HepG2 (cell line): ENCODE measurements around the gene TAPBP. TPM values are rescaled to one million over a fixed set of nuclear protein-coding genes. Genes with fewer than 3 reads are reported as not detected.

Experiments used
- NAIF1 ChIP-seq: sonication (generic); formaldehyde crosslinking; IDR thresholded peaks from 2 replicates; pipeline ENCODE4 v1.5.0; 2020; ENCODE audit warnings: mild to moderate bottlenecking, missing genetic modification reagents, borderline replicate concordance
- NBN ChIP-seq: fragments of 450-650 bp; conservative IDR thresholded peaks from 2 replicates; pipeline ENCODE4 v1.6.1; 2017
- ZNF263 ChIP-seq: sonication (generic); formaldehyde crosslinking; IDR thresholded peaks from 2 replicates; pipeline ENCODE4 v1.4.0; 2020; ENCODE audit warnings: missing genetic modification reagents
- polyA plus RNA-seq, 8 experiments: library from polyadenylated mRNA; depleted of rRNA in 3 of 8; stranded (reverse) in 7 of 8; unstranded in 1 of 8; fragments of >200 nt; fragmentation: Illumina TruSeq in 4 of 8; extraction: Trizol in 4 of 8; gene quantifications; 2 replicates each; pipeline versions ENCODE4 v1.2.1 to v1.2.3, GENCODE V29; 2011 to 2016; ENCODE audit warnings: low read depth in 4 of 8, missing spikeins in 1 of 8, mixed read lengths in 1 of 8; ENCODE audit not compliant: insufficient read depth in 1 of 8
- total RNA-seq, 5 experiments: library from RNA; depleted of rRNA; stranded (reverse); fragments of >200 nt; fragmentation: Illumina TruSeq; extraction: Trizol; gene quantifications; 2 replicates each; pipeline ENCODE4 v1.2.3, GENCODE V29; 2016; ENCODE audit warnings: low read depth in 1 of 5
- TF ChIP-seq, protein P1 (sequence below), 2 experiments: sonication (generic) in 1 of 2; formaldehyde crosslinking in 1 of 2; IDR thresholded peaks; 2 replicates each; pipeline versions ENCODE4 v1.4.0 to v1.6.1; 2016 to 2020; ENCODE audit warnings: borderline replicate concordance in 1 of 2, low read depth in 1 of 2, mild to moderate bottlenecking in 1 of 2, missing genetic modification reagents in 1 of 2
- TF ChIP-seq, protein P2 (sequence below): sonication (generic); formaldehyde crosslinking; IDR thresholded peaks from 2 replicates; pipeline ENCODE4 v1.4.0; 2020; ENCODE audit warnings: mild to moderate bottlenecking, missing genetic modification reagents
- TF ChIP-seq, protein P3 (sequence below): sonication (generic); formaldehyde crosslinking; IDR thresholded peaks from 2 replicates; pipeline ENCODE4 v1.5.0; 2020; ENCODE audit warnings: mild to moderate bottlenecking, missing genetic modification reagents, borderline replicate concordance
- TF ChIP-seq, protein P4 (sequence below): sonication (generic); formaldehyde crosslinking; IDR thresholded peaks from 2 replicates; pipeline ENCODE4 v1.4.0; 2020; ENCODE audit warnings: missing genetic modification reagents
- TF ChIP-seq, protein P5 (sequence below): sonication (generic); formaldehyde crosslinking; IDR thresholded peaks from 2 replicates; pipeline ENCODE4 v1.5.0; 2020; ENCODE audit warnings: mild to moderate bottlenecking, missing genetic modification reagents, moderate library complexity

TAPBP gene
- total and polyA plus RNA-seq, 2 of the 13 experiments (the other 11 are each of a cell fraction or from before 2014, with no cell fraction given): 27.4 to 32.3 TPM

DNA sequence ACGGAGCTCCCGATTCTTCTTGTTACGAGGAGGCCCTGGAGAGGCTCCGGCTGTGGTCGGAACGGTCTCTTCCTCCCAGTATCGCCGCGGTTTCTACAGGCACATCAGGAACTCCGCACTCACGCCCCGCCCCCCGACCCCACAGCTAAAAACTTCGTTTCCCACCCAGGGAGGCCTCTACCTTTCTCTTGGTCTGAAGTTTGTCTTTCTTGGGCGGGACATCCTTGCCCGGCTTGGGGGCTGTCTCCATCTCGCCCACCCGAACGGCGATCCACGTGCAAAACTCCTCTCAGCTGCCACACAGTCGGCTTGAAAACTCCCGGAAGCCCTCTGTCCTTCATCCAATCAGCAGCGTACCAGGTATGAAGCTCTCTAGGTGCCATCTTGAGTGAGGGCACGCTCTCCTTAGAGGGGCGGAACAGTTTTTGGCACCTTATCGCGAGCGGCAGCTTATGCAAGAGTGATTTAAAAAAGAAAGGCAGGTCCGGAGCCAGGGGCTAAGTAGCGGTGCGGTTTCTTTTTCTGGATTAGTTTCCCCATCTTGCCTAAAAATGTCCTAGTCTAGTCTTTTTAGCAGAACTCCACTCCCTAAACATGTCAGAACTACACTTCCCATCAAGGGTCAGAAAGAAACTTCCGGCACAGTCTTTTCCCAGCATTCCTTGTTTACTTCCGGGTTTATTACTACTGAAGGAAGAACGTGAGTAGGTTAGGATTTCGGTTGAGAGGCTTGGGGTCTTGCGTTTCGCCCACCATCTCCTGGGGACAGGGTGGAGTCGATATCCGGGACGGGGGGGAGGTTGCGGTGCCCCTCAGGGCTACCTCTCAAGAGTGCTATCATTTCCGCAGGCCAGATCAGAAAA, 24.7 kb downstream of the TAPBP start, which contains the start of the genes PFDN6 and WDR46 (continued):
- TF ChIP-seq, protein P1, sequence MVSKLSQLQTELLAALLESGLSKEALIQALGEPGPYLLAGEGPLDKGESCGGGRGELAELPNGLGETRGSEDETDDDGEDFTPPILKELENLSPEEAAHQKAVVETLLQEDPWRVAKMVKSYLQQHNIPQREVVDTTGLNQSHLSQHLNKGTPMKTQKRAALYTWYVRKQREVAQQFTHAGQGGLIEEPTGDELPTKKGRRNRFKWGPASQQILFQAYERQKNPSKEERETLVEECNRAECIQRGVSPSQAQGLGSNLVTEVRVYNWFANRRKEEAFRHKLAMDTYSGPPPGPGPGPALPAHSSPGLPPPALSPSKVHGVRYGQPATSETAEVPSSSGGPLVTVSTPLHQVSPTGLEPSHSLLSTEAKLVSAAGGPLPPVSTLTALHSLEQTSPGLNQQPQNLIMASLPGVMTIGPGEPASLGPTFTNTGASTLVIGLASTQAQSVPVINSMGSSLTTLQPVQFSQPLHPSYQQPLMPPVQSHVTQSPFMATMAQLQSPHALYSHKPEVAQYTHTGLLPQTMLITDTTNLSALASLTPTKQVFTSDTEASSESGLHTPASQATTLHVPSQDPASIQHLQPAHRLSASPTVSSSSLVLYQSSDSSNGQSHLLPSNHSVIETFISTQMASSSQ (IDR thresholded peaks at IDR 0.05; ENCODE audit: low read depth): no peak; the same call in 1 of the 2 replicates
- TF ChIP-seq, protein P1 (CRISPR knock-in tag; IDR thresholded peaks at IDR 0.05; ENCODE audit: borderline replicate concordance): peak; percentile 46; the same call in 1 of the 2 replicates
- no peak for TF ChIP-seq ZNF263 (CRISPR knock-in tag)
- TF ChIP-seq, protein P2, sequence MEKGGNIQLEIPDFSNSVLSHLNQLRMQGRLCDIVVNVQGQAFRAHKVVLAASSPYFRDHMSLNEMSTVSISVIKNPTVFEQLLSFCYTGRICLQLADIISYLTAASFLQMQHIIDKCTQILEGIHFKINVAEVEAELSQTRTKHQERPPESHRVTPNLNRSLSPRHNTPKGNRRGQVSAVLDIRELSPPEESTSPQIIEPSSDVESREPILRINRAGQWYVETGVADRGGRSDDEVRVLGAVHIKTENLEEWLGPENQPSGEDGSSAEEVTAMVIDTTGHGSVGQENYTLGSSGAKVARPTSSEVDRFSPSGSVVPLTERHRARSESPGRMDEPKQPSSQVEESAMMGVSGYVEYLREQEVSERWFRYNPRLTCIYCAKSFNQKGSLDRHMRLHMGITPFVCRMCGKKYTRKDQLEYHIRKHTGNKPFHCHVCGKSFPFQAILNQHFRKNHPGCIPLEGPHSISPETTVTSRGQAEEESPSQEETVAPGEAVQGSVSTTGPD (CRISPR knock-in tag): no peak
- no peak for TF ChIP-seq NAIF1
- TF ChIP-seq, protein P3, sequence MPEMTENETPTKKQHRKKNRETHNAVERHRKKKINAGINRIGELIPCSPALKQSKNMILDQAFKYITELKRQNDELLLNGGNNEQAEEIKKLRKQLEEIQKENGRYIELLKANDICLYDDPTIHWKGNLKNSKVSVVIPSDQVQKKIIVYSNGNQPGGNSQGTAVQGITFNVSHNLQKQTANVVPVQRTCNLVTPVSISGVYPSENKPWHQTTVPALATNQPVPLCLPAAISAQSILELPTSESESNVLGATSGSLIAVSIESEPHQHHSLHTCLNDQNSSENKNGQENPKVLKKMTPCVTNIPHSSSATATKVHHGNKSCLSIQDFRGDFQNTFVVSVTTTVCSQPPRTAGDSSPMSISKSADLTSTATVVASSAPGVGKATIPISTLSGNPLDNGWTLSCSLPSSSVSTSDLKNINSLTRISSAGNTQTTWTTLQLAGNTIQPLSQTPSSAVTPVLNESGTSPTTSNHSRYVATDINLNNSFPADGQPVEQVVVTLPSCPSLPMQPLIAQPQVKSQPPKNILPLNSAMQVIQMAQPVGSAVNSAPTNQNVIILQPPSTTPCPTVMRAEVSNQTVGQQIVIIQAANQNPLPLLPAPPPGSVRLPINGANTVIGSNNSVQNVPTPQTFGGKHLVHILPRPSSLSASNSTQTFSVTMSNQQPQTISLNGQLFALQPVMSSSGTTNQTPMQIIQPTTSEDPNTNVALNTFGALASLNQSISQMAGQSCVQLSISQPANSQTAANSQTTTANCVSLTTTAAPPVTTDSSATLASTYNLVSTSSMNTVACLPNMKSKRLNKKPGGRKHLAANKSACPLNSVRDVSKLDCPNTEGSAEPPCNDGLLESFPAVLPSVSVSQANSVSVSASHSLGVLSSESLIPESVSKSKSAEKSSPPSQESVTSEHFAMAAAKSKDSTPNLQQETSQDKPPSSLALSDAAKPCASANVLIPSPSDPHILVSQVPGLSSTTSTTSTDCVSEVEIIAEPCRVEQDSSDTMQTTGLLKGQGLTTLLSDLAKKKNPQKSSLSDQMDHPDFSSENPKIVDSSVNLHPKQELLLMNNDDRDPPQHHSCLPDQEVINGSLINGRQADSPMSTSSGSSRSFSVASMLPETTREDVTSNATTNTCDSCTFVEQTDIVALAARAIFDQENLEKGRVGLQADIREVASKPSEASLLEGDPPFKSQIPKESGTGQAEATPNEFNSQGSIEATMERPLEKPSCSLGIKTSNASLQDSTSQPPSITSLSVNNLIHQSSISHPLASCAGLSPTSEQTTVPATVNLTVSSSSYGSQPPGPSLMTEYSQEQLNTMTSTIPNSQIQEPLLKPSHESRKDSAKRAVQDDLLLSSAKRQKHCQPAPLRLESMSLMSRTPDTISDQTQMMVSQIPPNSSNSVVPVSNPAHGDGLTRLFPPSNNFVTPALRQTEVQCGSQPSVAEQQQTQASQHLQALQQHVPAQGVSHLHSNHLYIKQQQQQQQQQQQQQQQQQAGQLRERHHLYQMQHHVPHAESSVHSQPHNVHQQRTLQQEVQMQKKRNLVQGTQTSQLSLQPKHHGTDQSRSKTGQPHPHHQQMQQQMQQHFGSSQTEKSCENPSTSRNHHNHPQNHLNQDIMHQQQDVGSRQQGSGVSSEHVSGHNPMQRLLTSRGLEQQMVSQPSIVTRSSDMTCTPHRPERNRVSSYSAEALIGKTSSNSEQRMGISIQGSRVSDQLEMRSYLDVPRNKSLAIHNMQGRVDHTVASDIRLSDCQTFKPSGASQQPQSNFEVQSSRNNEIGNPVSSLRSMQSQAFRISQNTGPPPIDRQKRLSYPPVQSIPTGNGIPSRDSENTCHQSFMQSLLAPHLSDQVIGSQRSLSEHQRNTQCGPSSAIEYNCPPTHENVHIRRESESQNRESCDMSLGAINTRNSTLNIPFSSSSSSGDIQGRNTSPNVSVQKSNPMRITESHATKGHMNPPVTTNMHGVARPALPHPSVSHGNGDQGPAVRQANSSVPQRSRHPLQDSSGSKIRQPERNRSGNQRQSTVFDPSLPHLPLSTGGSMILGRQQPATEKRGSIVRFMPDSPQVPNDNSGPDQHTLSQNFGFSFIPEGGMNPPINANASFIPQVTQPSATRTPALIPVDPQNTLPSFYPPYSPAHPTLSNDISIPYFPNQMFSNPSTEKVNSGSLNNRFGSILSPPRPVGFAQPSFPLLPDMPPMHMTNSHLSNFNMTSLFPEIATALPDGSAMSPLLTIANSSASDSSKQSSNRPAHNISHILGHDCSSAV (CRISPR knock-in tag): no peak
- TF ChIP-seq, protein P4, sequence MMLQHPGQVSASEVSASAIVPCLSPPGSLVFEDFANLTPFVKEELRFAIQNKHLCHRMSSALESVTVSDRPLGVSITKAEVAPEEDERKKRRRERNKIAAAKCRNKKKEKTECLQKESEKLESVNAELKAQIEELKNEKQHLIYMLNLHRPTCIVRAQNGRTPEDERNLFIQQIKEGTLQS (CRISPR knock-in tag): no peak
- no peak for TF ChIP-seq NBN
- TF ChIP-seq, protein P5, sequence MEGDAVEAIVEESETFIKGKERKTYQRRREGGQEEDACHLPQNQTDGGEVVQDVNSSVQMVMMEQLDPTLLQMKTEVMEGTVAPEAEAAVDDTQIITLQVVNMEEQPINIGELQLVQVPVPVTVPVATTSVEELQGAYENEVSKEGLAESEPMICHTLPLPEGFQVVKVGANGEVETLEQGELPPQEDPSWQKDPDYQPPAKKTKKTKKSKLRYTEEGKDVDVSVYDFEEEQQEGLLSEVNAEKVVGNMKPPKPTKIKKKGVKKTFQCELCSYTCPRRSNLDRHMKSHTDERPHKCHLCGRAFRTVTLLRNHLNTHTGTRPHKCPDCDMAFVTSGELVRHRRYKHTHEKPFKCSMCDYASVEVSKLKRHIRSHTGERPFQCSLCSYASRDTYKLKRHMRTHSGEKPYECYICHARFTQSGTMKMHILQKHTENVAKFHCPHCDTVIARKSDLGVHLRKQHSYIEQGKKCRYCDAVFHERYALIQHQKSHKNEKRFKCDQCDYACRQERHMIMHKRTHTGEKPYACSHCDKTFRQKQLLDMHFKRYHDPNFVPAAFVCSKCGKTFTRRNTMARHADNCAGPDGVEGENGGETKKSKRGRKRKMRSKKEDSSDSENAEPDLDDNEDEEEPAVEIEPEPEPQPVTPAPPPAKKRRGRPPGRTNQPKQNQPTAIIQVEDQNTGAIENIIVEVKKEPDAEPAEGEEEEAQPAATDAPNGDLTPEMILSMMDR: 0 out of 2 replicates have a peak, but pooled peaks have one; percentile 3
